PC-9 (cell line): ENCODE results near the gene GRWD1. TPM values are rescaled to one million over a fixed set of nuclear protein-coding genes. Genes with fewer than 3 reads are reported as not detected.

ENCODE experiments used
- BruUV-seq: library from RNA; stranded (reverse); fragments of 400-500 nt; replicated peaks from 2 replicates; lab custom pipeline; 2021; lab: Mats Ljungman, UMichigan
- CTCF ChIA-PET: fragments of 300-600 bp; sonication (Branson Sonifier 250); formaldehyde crosslinking; loops from one replicate; lab custom pipeline; 2022; ENCODE audit warnings: antibody characterized with exemption; lab: Charles Lee
- POLR2A ChIA-PET: fragments of 300-600 bp; sonication (Branson Sonifier 250); formaldehyde crosslinking; loops from one replicate; lab custom pipeline; 2022; ENCODE audit warnings: antibody characterized with exemption; ENCODE audit not compliant: unreplicated experiment; lab: Charles Lee
- DNase-seq, 2 experiments: peaks; one replicate each; pipeline versions ENCODE4 v3.0.0 to v3.0.0-alpha.2; 2015 to 2022; ENCODE audit warnings: mixed read lengths in 1 of 2
- H2AFZ ChIP-seq: fragments of 200-600 bp; sonication (generic); 2 replicates; pipeline ENCODE4 v1.8.1; 2017; ENCODE audit warnings: antibody characterized with exemption
- H3F3A ChIP-seq: fragments of 200-600 bp; sonication (generic); 2 replicates; pipeline ENCODE4 v1.8.1; 2017; ENCODE audit warnings: antibody characterized with exemption, mild to moderate bottlenecking, low read depth; ENCODE audit not compliant: insufficient read depth
- H3K27ac ChIP-seq: fragments of 200-600 bp; sonication (generic); 2 replicates; pipeline ENCODE4 v1.6.1; 2016; ENCODE audit warnings: mixed run types
- H3K27me3 ChIP-seq: fragments of 200-600 bp; sonication (generic); 2 replicates; pipeline ENCODE4 v1.6.1; 2016; ENCODE audit warnings: low read depth, mixed run types; ENCODE audit not compliant: insufficient read depth
- H3K36me3 ChIP-seq: fragments of 200-600 bp; sonication (generic); 2 replicates; pipeline ENCODE4 v1.6.1; 2016; ENCODE audit warnings: low read depth, mixed run types
- H3K4me1 ChIP-seq: fragments of 200-600 bp; sonication (generic); replicated peaks from 2 replicates; pipeline ENCODE4 v1.6.1; 2016; ENCODE audit warnings: mixed run types; ENCODE audit not compliant: insufficient read depth
- H3K4me2 ChIP-seq: fragments of 200-600 bp; sonication (generic); 2 replicates; pipeline ENCODE4 v1.6.1; 2017; ENCODE audit warnings: mixed run types
- H3K4me3 ChIP-seq: fragments of 200-600 bp; sonication (generic); 2 replicates; pipeline ENCODE4 v1.6.1; 2016; ENCODE audit warnings: mixed run types
- H3K79me2 ChIP-seq: fragments of 200-600 bp; sonication (generic); 2 replicates; pipeline ENCODE4 v1.6.1; 2017; ENCODE audit warnings: low read depth, mixed run types
- H3K9me2 ChIP-seq: fragments of 200-600 bp; sonication (generic); 2 replicates; pipeline ENCODE4 v1.8.1; 2017; ENCODE audit warnings: mild to moderate bottlenecking; ENCODE audit not compliant: insufficient read depth
- H3K9me3 ChIP-seq: fragments of 200-600 bp; sonication (generic); 2 replicates; pipeline ENCODE4 v1.8.1; 2016; ENCODE audit warnings: low read depth; ENCODE audit not compliant: insufficient read depth
- H4K20me1 ChIP-seq: fragments of 200-600 bp; sonication (generic); 2 replicates; pipeline ENCODE4 v1.8.1; 2017; ENCODE audit not compliant: insufficient read depth
- EZH2 ChIP-seq: fragments of 200-600 bp; sonication (generic); IDR thresholded peaks from 2 replicates; pipeline ENCODE4 v1.8.0; 2017; ENCODE audit warnings: antibody characterized with exemption, low read depth
- intact Hi-C: fragments of 100-400 bp; cut with micrococcal nuclease; formaldehyde crosslinking; loops from one replicate; pipeline ENCODE4 v1.10.0; 2022; ENCODE audit not compliant: unreplicated experiment
- total RNA-seq: library from RNA; stranded (reverse); gene quantifications from 2 replicates; pipeline ENCODE4 v1.2.3, GENCODE V29; 2021
- TF ChIP-seq, protein P1 (sequence below): fragments of 200-600 bp; sonication (generic); conservative IDR thresholded peaks from 2 replicates; pipeline ENCODE4 v1.6.1; 2017; ENCODE audit warnings: mixed run types, antibody characterized with exemption, mild to moderate bottlenecking, moderate library complexity

The GRWD1 gene
- total RNA-seq, 1 experiment from 2014 or later, result 35.5 TPM

DNA sequence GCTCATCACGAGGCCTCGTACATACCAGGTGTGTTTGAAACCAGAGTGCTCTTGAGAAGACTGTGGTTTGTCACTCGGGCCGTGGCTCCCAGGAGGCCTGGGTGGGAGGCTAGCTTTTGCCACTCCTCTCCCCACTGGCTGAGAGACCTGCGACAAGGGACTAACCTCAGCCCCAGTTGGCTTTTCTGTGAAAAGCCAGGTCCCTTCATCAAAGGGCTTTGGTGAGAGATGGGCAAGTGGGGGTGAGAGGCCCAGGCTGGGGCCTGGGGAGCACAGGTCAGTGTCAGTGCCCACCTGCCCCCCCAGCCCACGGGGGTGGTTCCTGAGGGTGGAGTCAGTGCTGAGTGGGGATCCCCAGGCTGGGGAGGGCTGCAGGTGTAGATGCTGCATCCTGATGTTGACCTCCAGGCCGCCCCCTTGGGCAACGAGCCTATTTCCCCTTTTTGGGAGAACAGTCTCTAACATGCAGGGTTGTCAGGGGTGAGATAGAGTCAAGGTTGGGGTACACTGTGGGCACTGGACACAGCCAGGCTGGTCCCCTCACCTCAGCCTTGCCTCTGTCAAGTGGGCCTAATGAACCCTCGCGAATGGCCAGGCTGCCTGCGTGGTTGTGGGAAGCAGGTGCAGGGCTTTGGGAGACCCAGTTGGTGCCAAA, 10.3 kb downstream of the GRWD1 start:
- peaks cover 46% of the 10 kb centered on the region for H4K20me1 ChIP-seq
- BruUV-seq, result no TSS peak
- CTCF ChIA-PET, result no interaction called here
- no peak for DNase-seq
- no peak overlapping the region for H3K4me3 ChIP-seq
- no peaks in the 10 kb centered on the region for H3K9me2 ChIP-seq
- H2AFZ ChIP-seq, result no peak overlapping the region
- POLR2A ChIA-PET, result no interaction called here
- intact Hi-C loops, result no loop called here
- H3K36me3 ChIP-seq, result peaks cover 44% of the 10 kb centered on the region
- no peak overlapping the region for H3K4me2 ChIP-seq
- H3F3A ChIP-seq, result peaks cover 36% of the 10 kb centered on the region
- H3K4me1 ChIP-seq, result 0 out of 2 replicates have a peak, but pooled peaks cover 12% of the 10 kb centered on the region
- no peak overlapping the region for H3K27ac ChIP-seq
- H3K79me2 ChIP-seq, result peaks cover 8% of the 10 kb centered on the region
- no peaks in the 10 kb centered on the region for H3K9me3 ChIP-seq
- TF ChIP-seq, protein P1, sequence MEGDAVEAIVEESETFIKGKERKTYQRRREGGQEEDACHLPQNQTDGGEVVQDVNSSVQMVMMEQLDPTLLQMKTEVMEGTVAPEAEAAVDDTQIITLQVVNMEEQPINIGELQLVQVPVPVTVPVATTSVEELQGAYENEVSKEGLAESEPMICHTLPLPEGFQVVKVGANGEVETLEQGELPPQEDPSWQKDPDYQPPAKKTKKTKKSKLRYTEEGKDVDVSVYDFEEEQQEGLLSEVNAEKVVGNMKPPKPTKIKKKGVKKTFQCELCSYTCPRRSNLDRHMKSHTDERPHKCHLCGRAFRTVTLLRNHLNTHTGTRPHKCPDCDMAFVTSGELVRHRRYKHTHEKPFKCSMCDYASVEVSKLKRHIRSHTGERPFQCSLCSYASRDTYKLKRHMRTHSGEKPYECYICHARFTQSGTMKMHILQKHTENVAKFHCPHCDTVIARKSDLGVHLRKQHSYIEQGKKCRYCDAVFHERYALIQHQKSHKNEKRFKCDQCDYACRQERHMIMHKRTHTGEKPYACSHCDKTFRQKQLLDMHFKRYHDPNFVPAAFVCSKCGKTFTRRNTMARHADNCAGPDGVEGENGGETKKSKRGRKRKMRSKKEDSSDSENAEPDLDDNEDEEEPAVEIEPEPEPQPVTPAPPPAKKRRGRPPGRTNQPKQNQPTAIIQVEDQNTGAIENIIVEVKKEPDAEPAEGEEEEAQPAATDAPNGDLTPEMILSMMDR, result no peak
- TF ChIP-seq EZH2, result no peak
- no peaks in the 10 kb centered on the region for H3K27me3 ChIP-seq

DNA sequence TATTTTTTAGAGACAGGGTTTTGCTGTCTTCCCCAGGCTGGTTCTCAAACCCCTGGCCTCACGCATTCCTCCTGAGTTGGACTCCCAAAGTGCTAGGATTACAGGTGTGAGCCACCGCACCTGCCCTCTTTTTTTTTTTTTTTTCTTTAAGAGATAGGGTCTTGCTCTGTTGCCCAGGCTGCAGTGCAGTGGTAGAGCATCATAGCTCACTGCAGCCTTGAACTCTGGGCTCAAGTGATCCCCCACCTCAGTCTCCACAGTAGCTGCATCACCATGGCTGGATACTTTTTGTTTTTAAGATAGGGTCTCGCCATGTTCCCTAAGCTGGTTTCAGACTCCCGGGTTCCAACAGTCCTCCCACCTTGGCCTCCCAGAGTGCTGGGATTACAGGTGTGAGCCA, 11.1 kb downstream of the GRWD1 start:
- ChIA-PET POLR2A (no interaction called here), CTCF (no interaction called here)
- Histone ChIP-seq H3K9me2 (no peaks in the 10 kb centered on the region), H3K27me3 (no peaks in the 10 kb centered on the region), H3K4me3 (no peak overlapping the region), H3K79me2 (peaks cover 8% of the 10 kb centered on the region), H3K27ac (no peak overlapping the region), H3K9me3 (no peaks in the 10 kb centered on the region), H2AFZ (no peak overlapping the region), H3K36me3 (peaks cover 36% of the 10 kb centered on the region), H3K4me2 (no peak overlapping the region), H3F3A (peaks cover 27% of the 10 kb centered on the region), H3K4me1 (0 out of 2 replicates have a peak, but pooled peaks cover 7% of the 10 kb centered on the region), H4K20me1 (peaks cover 46% of the 10 kb centered on the region)
- DNase-seq, result no peak
- intact Hi-C loops, result no loop called here
- no TSS peak for BruUV-seq
- TF ChIP-seq, protein P1, result no peak
- no peak for TF ChIP-seq EZH2

DNA sequence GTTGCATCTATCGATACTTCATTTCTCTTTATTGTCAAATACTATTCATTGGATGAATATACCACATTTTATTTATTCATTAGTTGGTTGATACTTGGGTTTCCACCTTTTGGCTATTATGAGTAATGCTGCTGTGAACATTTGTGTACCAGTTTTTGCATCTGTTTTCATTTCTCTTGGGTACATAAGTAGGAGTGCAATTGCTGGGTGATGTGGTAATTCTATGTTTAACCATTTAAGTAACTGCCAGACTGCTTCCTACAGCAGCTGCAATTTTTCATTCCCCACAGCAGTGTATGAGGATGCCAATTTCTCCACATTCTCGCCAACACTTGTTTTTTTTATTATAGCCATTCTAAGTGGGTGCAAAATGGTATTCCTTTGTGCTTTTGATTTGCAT, 12.2 kb downstream of the GRWD1 start:
- Histone ChIP-seq H3K79me2 (peaks cover 7% of the 10 kb centered on the region), H3K9me3 (no peaks in the 10 kb centered on the region), H3K4me3 (no peak overlapping the region), H3K4me2 (no peak overlapping the region), H3K36me3 (peaks cover 34% of the 10 kb centered on the region), H3F3A (peaks cover 25% of the 10 kb centered on the region), H4K20me1 (peaks cover 40% of the 10 kb centered on the region), H3K27me3 (no peaks in the 10 kb centered on the region), H3K9me2 (no peaks in the 10 kb centered on the region), H2AFZ (no peak overlapping the region), H3K4me1 (no peaks in the 10 kb centered on the region), H3K27ac (no peak overlapping the region)
- no peak for DNase-seq
- intact Hi-C loops, result no loop called here
- TF ChIP-seq, protein P1, result no peak
- TF ChIP-seq EZH2, result no peak
- no TSS peak for BruUV-seq
- CTCF ChIA-PET, result interaction anchor here (0.7 kb wide), 1 partner anchor 9 kb away, joined by 3 read pairs; no protein-coding TSS in a partner anchor
- POLR2A ChIA-PET, result no interaction called here
